K562 (cell line): ENCODE measurements around the gene FOSL2. TPM values are rescaled to one million over a fixed set of nuclear protein-coding genes. Genes with fewer than 3 reads are reported as not detected.

Experiments
- CBX8 ChIP-seq: fragments of 200-600 bp; sonication (generic); IDR thresholded peaks from 2 replicates; pipeline ENCODE4 v1.6.1; 2012; ENCODE audit warnings: borderline replicate concordance, mixed run types, low read depth, mild to moderate bottlenecking, moderate library complexity, mixed read lengths, low read length, control low read depth, inconsistent platforms; ENCODE audit not compliant: poor library complexity, severe bottlenecking; ENCODE audit errors: extremely low read depth
- CXXC5 ChIP-seq: fragments of 250-450 bp; sonication (Bioruptor Pico); IDR thresholded peaks from 2 replicates; pipeline ENCODE4 v1.8.0; 2022; ENCODE audit warnings: inconsistent platforms, mild to moderate bottlenecking, moderate library complexity
- DNMT1 ChIP-seq: fragments of 450-650 bp; IDR thresholded peaks from 2 replicates; pipeline ENCODE4 v1.6.1; 2016; ENCODE audit warnings: antibody characterized with exemption, mild to moderate bottlenecking
- ETS2 ChIP-seq: IDR thresholded peaks from 2 replicates; pipeline ENCODE4 v1.6.1; 2016; ENCODE audit warnings: borderline replicate concordance, missing genetic modification characterization, mild to moderate bottlenecking, moderate library complexity, missing compliant biosample characterization; ENCODE audit not compliant: poor library complexity, severe bottlenecking
- FOXP1 ChIP-seq: sonication (generic); formaldehyde crosslinking; IDR thresholded peaks from 2 replicates; pipeline ENCODE4 v1.8.0; 2022; ENCODE audit warnings: mild to moderate bottlenecking, missing genetic modification reagents
- HDAC3 ChIP-seq: fragments of 450-650 bp; IDR thresholded peaks from 2 replicates; pipeline ENCODE4 v1.6.1; 2018; ENCODE audit warnings: borderline replicate concordance, mild to moderate bottlenecking, moderate library complexity; ENCODE audit not compliant: partially characterized antibody
- KLF6 ChIP-seq: fragments of 250-450 bp; sonication (Bioruptor Pico); IDR thresholded peaks from 2 replicates; pipeline ENCODE4 v1.4.0; 2020; ENCODE audit warnings: mild to moderate bottlenecking, moderate library complexity, borderline replicate concordance
- MECOM ChIP-seq: fragments of 250-450 bp; sonication (Bioruptor Pico); IDR thresholded peaks from 2 replicates; pipeline ENCODE4 v1.8.0; 2022; ENCODE audit warnings: inconsistent platforms
- PHB ChIP-seq: fragments of 250-450 bp; sonication (Bioruptor Pico); IDR thresholded peaks from 2 replicates; pipeline ENCODE4 v1.5.0; 2021
- POLR3A ChIP-seq: IDR thresholded peaks from 2 replicates; pipeline ENCODE4 v1.6.1; 2011; ENCODE audit warnings: borderline replicate concordance, mild to moderate bottlenecking, moderate library complexity; ENCODE audit not compliant: insufficient read length, insufficient read depth; ENCODE audit errors: extremely low read depth
- RBM22 ChIP-seq: fragments of 200-400 bp; formaldehyde crosslinking; IDR thresholded peaks from 2 replicates; pipeline ENCODE4 v1.6.1; 2018; ENCODE audit warnings: low read length, low read depth; ENCODE audit not compliant: poor library complexity, severe bottlenecking
- RFX7 ChIP-seq: fragments of 250-450 bp; sonication (Bioruptor Pico); IDR thresholded peaks from 2 replicates; pipeline ENCODE4 v1.5.1; 2021; ENCODE audit warnings: mild to moderate bottlenecking
- SNIP1 ChIP-seq: fragments of 450-650 bp; IDR thresholded peaks from 2 replicates; pipeline ENCODE4 v1.7.1; 2017; ENCODE audit warnings: low read depth, mild to moderate bottlenecking
- ZEB2 ChIP-seq: fragments of 450-650 bp; IDR thresholded peaks from 2 replicates; pipeline ENCODE4 v1.6.1; 2016
- ZNF3 ChIP-seq: fragments of 250-450 bp; sonication (Bioruptor Pico); IDR thresholded peaks from 2 replicates; pipeline ENCODE4 v1.5.0; 2021; ENCODE audit warnings: mild to moderate bottlenecking, moderate library complexity
- polyA plus RNA-seq, 8 experiments: library from polyadenylated mRNA; depleted of rRNA in 4 of 8; stranded (reverse) in 5 of 8; unstranded in 3 of 8; fragments of >200 nt; fragmentation: Nextera tagmentation in 2 of 8; fragmentation: Illumina TruSeq in 1 of 8; extraction: Ambion mirVana in 2 of 8; extraction: Trizol in 1 of 8; gene quantifications; 2 replicates each; pipeline versions ENCODE4 v1.2.1 to v1.2.3, GENCODE V29; 2011 to 2014; ENCODE audit warnings: inconsistent platforms in 1 of 8, missing spikeins in 1 of 8
- total RNA-seq, 7 experiments: library from RNA; depleted of rRNA in 6 of 7; stranded (reverse); fragments of >200 nt in 6 of 7; fragmentation: Illumina TruSeq in 2 of 7; extraction: Trizol in 2 of 7; gene quantifications; 2 replicates each; pipeline versions ENCODE4 v1.2.1 to v1.2.3, GENCODE V29; 2011 to 2021; ENCODE audit warnings: low replicate concordance in 1 of 7
- TF ChIP-seq, protein P1 (sequence below), 2 experiments: fragments of 450-650 bp; IDR thresholded peaks; 2 replicates each; pipeline ENCODE4 v1.6.1; 2018; ENCODE audit warnings: mild to moderate bottlenecking in 2 of 2, low read depth in 1 of 2; ENCODE audit not compliant: partially characterized antibody in 2 of 2
- TF ChIP-seq, protein P2 (sequence below): fragments of 250-450 bp; sonication (Bioruptor Pico); IDR thresholded peaks from 2 replicates; pipeline ENCODE4 v1.4.0; 2020
- TF ChIP-seq, protein P3 (sequence below), 2 experiments: fragments of 150-350 bp in 1 of 2; IDR thresholded peaks; 2 replicates each; pipeline ENCODE4 v1.6.1; 2012 to 2016; ENCODE audit warnings: low read depth in 2 of 2, low read length in 2 of 2, mild to moderate bottlenecking in 1 of 2, moderate library complexity in 1 of 2

FOSL2 gene
- total and polyA plus RNA-seq, 9 of the 15 experiments (the other 6 are each of a cell fraction or from before 2014, with no cell fraction given), result 0.04 to 2.9 (median 0.80) TPM

DNA sequence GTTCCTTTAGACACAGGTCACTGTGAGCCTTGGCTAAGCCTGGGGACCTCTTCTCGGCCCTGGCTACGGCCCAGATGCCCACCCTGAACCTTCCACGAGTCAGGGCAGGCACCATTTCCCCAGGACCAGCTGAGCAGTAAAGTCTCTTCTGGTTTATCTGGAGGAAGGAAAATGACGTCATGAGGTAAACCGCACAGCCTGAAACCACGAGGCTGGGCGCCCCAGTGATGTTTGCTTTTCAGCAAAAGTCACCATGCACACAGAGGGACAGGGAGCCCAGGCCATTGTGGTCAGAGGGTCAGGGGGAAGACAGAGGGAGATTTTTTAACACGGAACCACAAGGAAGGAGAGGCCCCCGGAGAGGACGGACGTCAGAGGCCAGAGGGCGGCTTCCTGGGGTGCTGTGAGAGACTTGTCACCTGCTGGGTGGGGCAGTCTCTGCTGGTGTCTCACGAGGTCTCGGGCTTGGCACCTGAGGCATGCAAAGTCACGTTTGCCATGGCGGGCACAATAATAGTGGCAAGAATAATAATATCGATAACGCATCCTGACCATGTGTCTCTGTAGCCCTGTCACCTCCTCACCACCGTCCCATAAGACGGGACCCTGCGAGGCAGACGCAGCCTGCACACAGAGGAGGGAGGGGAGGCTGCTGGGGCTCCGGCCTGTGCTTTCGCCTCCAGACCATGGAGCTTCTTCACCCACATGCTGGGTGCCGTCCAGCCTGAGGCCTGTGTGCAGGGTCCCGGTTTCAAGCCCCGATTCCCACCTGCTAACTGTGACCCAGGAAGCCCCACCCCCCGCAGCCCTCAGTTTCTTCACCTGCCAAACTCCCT is 33.2 kb upstream of the FOSL2 start (continued):
- TF ChIP-seq, protein P1, sequence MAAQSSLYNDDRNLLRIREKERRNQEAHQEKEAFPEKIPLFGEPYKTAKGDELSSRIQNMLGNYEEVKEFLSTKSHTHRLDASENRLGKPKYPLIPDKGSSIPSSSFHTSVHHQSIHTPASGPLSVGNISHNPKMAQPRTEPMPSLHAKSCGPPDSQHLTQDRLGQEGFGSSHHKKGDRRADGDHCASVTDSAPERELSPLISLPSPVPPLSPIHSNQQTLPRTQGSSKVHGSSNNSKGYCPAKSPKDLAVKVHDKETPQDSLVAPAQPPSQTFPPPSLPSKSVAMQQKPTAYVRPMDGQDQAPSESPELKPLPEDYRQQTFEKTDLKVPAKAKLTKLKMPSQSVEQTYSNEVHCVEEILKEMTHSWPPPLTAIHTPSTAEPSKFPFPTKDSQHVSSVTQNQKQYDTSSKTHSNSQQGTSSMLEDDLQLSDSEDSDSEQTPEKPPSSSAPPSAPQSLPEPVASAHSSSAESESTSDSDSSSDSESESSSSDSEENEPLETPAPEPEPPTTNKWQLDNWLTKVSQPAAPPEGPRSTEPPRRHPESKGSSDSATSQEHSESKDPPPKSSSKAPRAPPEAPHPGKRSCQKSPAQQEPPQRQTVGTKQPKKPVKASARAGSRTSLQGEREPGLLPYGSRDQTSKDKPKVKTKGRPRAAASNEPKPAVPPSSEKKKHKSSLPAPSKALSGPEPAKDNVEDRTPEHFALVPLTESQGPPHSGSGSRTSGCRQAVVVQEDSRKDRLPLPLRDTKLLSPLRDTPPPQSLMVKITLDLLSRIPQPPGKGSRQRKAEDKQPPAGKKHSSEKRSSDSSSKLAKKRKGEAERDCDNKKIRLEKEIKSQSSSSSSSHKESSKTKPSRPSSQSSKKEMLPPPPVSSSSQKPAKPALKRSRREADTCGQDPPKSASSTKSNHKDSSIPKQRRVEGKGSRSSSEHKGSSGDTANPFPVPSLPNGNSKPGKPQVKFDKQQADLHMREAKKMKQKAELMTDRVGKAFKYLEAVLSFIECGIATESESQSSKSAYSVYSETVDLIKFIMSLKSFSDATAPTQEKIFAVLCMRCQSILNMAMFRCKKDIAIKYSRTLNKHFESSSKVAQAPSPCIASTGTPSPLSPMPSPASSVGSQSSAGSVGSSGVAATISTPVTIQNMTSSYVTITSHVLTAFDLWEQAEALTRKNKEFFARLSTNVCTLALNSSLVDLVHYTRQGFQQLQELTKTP (IDR thresholded peaks at IDR 0.05; ENCODE audit: low read depth in 1 of 2, partially characterized antibody in 2 of 2), result no peak
- TF ChIP-seq, protein P2, sequence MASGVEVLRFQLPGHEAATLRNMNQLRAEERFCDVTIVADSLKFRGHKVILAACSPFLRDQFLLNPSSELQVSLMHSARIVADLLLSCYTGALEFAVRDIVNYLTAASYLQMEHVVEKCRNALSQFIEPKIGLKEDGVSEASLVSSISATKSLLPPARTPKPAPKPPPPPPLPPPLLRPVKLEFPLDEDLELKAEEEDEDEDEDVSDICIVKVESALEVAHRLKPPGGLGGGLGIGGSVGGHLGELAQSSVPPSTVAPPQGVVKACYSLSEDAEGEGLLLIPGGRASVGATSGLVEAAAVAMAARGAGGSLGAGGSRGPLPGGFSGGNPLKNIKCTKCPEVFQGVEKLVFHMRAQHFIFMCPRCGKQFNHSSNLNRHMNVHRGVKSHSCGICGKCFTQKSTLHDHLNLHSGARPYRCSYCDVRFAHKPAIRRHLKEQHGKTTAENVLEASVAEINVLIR, result peak; percentile 89
- TF ChIP-seq SNIP1 (no peak), CBX8 (no peak), HDAC3 (peak; percentile 20), CXXC5 (peak; percentile 64), POLR3A (no peak), FOXP1 (CRISPR knock-in tag) (no peak; the same call in 1 of the 2 replicates), ETS2 (tag) (no peak), ZNF3 (CRISPR knock-in tag) (no peak), PHB (CRISPR knock-in tag) (no peak), RBM22 (no peak), RFX7 (CRISPR knock-in tag) (no peak), ZEB2 (peak; percentile 51; the same call in 1 of the 2 replicates), DNMT1 (no peak), KLF6 (CRISPR knock-in tag) (peak; percentile 71), MECOM (CRISPR knock-in tag) (no peak)
- TF ChIP-seq, protein P3, sequence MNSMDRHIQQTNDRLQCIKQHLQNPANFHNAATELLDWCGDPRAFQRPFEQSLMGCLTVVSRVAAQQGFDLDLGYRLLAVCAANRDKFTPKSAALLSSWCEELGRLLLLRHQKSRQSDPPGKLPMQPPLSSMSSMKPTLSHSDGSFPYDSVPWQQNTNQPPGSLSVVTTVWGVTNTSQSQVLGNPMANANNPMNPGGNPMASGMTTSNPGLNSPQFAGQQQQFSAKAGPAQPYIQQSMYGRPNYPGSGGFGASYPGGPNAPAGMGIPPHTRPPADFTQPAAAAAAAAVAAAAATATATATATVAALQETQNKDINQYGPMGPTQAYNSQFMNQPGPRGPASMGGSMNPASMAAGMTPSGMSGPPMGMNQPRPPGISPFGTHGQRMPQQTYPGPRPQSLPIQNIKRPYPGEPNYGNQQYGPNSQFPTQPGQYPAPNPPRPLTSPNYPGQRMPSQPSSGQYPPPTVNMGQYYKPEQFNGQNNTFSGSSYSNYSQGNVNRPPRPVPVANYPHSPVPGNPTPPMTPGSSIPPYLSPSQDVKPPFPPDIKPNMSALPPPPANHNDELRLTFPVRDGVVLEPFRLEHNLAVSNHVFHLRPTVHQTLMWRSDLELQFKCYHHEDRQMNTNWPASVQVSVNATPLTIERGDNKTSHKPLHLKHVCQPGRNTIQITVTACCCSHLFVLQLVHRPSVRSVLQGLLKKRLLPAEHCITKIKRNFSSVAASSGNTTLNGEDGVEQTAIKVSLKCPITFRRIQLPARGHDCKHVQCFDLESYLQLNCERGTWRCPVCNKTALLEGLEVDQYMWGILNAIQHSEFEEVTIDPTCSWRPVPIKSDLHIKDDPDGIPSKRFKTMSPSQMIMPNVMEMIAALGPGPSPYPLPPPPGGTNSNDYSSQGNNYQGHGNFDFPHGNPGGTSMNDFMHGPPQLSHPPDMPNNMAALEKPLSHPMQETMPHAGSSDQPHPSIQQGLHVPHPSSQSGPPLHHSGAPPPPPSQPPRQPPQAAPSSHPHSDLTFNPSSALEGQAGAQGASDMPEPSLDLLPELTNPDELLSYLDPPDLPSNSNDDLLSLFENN (IDR thresholded peaks at IDR 0.05; ENCODE audit: low read depth in 2 of 2, low read length in 2 of 2), result peak in 1 of 2 experiments; percentile 65; a peak in 2 of 4 replicates
